NCI-H2029 (cell line): ENCODE results near the gene SMTNL1.
"Not testable (repeated sequence)": the region's sequence is repeated elsewhere in the genome, so short reads cannot be mapped to it uniquely, and the experiment has no call there.

ENCODE experiments used
- DNase-seq: peaks from one replicate; lab custom pipeline; 2025; lab: John Stamatoyannopoulos, UW

Gene SMTNL1

GRCh38 chr11:57508341-57509170 is 28.8 kb upstream of the SMTNL1 start:
- no peak for DNase-seq

DNA sequence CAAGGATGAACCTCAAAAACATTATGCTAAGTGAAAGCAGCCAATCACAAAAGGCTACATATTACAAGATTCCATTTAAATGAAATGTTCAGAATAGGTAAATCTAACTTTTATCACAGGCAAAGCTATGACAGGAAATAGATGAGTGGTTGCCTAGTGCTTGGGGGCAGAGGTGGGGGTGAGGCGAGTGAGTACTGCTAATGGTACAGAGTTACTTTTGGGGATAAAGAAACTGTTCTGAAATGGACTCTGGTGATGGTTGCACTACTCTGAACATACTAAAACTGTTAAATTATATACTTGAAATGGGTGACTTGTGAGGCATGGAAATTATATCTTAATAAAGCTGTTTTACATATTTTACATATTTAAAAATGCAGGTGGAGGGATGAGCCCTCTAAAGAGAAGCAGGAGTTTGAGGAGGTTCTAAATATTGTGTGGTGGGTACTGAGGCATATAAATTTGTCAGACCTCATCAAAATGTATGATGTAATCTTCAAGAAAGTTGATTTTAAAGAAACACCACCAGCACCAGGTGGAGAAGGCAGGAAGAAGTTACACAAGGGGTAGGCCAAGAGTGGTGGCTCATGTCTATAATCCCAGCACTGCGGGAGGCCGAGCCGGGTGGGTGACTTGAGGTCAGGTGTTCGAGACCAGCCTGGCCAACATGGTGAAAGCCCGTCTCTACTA is 25.5 kb upstream of the SMTNL1 start:
- DNase-seq, result no peak

- DNase-seq, result no peak
Measured at GRCh38 chr11:57512646-57513451, 24.5 kb upstream of the SMTNL1 start.

DNA sequence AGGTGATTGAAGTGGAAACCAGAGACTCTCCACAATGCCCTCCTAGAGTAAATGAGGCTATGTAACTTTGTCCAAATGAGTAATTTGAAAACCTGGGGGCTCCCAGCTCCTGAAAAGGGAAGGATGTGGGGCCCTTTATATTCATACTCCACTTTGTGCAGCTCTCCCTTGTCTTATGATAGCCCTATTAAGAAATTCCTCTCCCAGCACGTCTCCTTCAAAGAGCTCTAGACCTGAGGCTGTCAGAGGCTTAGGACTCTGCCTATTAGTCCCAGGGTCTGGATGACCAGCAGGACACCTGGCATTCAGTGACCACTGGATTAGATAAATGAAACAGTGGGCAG is 24.0 kb upstream of the SMTNL1 start:
- DNase-seq, result no peak

DNA sequence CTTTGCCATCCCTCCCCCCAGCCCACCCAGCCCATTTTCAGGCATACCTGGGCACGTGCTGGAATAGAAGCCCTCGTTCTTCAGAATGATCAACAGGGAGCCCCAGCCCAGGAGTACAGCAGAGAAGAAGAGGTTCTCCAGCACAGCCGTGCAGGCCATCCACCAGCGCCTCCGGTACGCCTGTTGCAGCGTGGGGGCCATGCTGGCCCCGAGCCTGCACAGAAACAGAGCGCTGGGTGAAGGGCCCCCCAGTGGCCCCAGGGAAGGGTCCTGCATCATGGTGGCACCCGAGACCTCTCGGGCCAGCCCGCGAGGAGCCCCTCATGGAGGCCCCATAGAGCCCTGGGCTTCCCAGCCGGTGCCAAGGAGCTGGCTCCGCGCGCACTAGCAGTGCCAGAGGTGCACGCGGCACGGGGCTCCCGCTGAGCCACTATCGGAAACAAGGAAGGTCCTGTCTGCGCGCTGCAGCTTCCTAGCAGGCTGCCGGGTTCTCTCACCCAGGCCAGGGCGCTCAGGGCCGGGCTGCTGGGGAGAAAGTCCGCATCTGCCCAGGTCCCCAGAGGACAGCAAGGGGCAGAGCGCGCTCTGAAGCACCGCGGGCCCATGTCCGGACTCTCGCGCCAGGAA is 23.4 kb upstream of the SMTNL1 start:
- peak; percentile 23 for DNase-seq

- DNase-seq, result no peak
Measured at GRCh38 chr11:57514538-57515331, 22.7 kb upstream of the SMTNL1 start.

GRCh38 chr11:57515332-57516060 is 21.9 kb upstream of the SMTNL1 start, which contains the start of gene SLC43A1:
Gene SLC43A1, minus strand, starts transcription at chr11:57515702. Its CDS starts 1,591 bp downstream, at chr11:57514111.
- no peak for DNase-seq

GRCh38 chr11:57516061-57516443 is 21.3 kb upstream of the SMTNL1 start:
- DNase-seq, result no peak

DNA sequence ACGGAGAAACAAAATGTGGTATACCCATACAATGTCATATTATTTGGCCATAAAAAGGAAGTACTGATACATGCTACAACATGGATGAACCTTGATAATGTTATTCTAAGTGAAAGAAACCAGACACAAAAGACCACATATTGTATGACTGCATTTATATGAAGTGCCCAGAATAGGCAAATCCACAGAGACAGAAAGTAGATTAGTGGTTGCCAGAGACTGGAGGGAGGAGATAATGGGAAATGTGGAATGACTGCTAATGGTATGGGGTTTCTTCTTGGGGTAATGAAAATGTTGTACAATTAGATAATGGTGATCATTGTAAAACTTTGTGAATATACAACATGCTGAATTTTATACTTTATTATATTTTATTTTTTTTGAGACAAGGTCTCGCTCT is 16.3 kb upstream of the SMTNL1 start:
- DNase-seq, result no peak

DNA sequence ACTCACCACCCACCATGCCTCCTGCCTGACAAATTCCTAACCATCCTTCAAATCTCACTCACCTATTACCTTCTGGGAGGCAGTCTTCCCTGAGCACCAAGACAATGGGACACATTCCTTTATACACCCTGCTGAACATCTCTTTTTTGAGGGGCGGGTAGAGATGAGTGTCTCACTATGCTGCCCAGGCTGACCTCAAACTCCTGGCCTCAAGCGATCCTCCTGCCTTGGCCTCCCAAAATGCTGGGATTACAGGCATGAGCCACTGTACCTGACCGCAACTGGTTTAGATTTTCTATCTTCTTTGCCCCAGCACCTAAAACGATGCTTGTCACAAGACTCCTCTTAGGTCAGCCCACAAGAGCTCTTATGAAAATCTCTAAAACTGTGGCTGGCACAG is 14.0 kb upstream of the SMTNL1 start:
- DNase-seq, result no peak

GRCh38 chr11:57527056-57527631 is 10.3 kb upstream of the SMTNL1 start:
- DNase-seq, result peak; percentile 60

DNA sequence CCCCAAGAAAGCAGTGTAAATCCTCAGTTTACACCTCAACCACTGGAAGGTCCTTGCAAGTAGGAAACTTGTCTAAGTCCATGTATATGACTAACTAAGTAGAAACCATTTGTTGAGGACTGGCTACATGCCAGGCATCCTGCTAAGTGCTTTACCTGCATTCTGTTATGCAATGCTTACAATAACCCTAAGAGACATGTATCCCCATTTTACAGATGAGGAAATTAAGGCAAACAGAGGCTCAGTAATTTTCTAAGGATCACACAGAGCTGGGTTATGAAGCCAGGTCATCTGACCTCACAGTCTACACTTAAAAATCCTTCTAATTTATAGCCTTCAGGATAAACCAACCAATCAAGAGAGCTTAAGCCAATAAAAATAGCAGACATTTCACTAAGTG is 8.4 kb upstream of the SMTNL1 start:
- DNase-seq, result no peak

- no peak for DNase-seq
Measured at GRCh38 chr11:57530215-57530595, 7.2 kb upstream of the SMTNL1 start.

DNA sequence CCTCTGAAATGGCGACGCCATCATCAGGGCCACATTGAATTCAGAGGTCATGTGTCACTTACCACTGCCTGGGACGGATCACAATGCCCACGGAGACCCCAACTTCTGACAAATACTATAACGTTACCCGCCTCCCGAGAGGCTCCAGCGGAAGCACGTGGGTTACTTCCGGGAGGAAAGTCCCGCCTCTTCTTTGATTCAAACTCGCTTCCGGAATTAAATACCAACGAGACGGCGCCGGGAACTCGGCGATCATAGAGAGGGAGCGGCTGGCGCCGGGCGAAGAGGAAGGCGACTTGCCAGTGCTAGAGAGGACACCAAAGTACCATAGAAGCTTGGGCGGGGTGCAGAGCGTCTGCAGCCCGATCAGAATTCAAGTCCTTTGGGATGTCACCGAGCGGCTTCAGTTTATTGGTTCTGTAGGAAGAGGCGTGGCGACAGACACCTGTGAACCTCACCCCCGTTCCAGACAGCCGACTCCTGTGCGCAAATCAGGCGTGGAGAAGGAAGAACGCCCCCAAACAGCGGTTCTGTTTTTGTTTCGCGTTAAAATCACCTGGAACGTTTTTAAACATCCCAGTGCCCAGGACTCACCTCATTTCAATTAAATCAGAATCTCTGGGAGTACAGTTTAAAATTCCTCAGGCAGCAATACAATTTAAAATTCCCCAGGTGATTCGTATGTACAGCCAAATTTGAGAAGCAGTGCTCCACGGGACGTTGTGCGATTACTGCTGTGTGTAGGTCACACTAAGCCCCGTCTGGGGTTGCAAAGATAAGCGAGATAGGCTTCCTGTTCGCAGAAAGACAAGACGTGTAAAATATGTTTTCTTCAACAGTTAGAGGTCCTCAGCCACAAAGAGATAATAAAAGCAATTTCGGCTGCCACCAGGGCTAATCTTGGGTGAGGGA is 6.5 kb upstream of the SMTNL1 start, which contains the start of gene TIMM10:
TSS of gene TIMM10 (minus strand) at position 159 of the 912 bp plus-strand sequence. CDS start 565 bp downstream, outside the sequence.
- peak; percentile 99 for DNase-seq

GRCh38 chr11:57534449-57534848 is 2.9 kb upstream of the SMTNL1 start:
- DNase-seq, result not testable (repeated sequence)

DNA sequence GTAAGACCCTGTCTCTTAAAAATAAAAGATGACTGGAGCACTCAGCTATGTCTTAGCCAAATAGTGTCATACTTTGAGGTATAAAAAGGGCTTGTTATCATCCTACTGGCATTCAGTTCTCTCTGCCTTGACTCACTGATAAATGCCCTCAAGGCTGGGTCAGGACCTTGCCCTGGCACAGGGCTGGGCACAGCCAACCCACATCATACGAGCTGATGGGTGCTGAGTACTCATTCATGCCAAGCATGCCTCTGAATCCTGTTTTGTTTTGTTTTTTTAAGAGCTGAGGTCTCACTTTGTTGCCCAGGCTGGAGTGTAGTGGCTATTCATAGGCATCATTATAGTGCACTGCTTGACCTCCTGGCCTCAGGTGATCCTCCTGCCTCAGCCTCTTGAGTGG is 1.9 kb downstream of the SMTNL1 start:
- DNase-seq, result no peak

- no peak for DNase-seq
Measured at GRCh38 chr11:57541169-57541568, 3.8 kb downstream of the SMTNL1 start.

DNA sequence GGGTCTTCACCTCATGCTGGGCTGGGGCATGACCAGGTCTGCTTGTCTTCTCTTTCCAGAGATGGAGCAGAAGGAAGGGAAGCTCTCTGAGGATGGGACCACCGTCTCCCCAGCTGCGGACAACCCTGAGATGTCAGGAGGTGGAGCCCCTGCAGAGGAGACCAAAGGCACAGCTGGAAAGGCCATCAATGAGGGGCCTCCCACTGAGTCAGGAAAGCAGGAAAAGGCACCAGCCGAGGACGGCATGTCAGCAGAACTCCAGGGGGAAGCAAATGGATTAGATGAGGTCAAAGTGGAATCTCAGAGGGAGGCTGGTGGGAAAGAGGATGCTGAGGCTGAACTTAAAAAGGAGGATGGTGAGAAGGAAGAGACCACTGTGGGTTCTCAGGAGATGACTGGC is 5.2 kb downstream of the SMTNL1 start:
- no peak for DNase-seq

DNA sequence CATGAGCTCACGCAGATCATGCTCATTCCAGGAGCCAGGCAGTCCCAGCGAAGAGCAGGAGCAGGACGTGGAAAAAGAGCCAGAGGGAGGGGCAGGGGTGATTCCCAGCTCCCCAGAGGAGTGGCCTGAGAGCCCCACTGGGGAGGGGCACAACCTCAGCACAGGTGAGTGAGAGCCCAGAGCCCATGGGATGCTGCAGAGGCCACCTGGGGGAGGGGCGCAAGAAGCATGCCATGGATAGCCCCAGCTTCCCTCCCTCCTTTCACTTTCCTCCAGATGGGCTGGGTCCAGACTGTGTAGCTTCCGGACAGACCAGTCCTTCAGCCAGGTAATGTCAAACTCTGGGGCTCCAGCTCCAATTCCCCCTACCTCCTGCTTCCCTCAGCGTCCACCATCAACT is 6.2 kb downstream of the SMTNL1 start:
- no peak for DNase-seq
